Mesendoderm (in vitro differentiated cells): ENCODE data around the gene SOBP.

Experiments
- DNase-seq: peaks from one replicate; pipeline ENCODE4 v3.0.0; 2013
- H2AK5ac ChIP-seq: 2 replicates; pipeline ENCODE4 v1.6.1; 2013; ENCODE audit warnings: low read length, inconsistent platforms
- H2BK120ac ChIP-seq: 2 replicates; pipeline ENCODE4 v1.6.1; 2013; ENCODE audit warnings: low read depth, mild to moderate bottlenecking, low read length, moderate library complexity, mixed read lengths
- H2BK15ac ChIP-seq: replicated peaks from 2 replicates; pipeline ENCODE4 v1.6.1; 2013; ENCODE audit warnings: low read depth, mild to moderate bottlenecking, moderate library complexity
- H2BK5ac ChIP-seq: 2 replicates; pipeline ENCODE4 v1.6.1; 2013; ENCODE audit warnings: low read length, inconsistent platforms
- H3K18ac ChIP-seq: 2 replicates; pipeline ENCODE4 v1.6.1; 2013; ENCODE audit warnings: mild to moderate bottlenecking, low read length, mixed read lengths
- H3K23ac ChIP-seq: one replicate; pipeline ENCODE4 v1.6.1; 2013; ENCODE audit warnings: low read length
- H3K27ac ChIP-seq: 2 replicates; pipeline ENCODE4 v1.5.1; 2013; ENCODE audit warnings: low read depth, mild to moderate bottlenecking, inconsistent platforms, low read length, moderate library complexity
- H3K27me3 ChIP-seq: 2 replicates; pipeline ENCODE4 v1.6.1; 2013; ENCODE audit warnings: low read length, control low read depth, mild to moderate bottlenecking, inconsistent platforms; ENCODE audit not compliant: insufficient read depth, poor library complexity
- H3K36me3 ChIP-seq: 2 replicates; pipeline ENCODE4 v1.6.1; 2013; ENCODE audit warnings: low read length, inconsistent platforms; ENCODE audit not compliant: control insufficient read depth, insufficient read depth
- H3K4ac ChIP-seq: one replicate; pipeline ENCODE4 v1.6.1; 2013; ENCODE audit warnings: low read depth, mild to moderate bottlenecking, low read length, moderate library complexity
- H3K4me1 ChIP-seq: 2 replicates; pipeline ENCODE4 v1.6.1; 2013; ENCODE audit warnings: low read depth, low read length, inconsistent platforms; ENCODE audit not compliant: control insufficient read depth
- H3K4me2 ChIP-seq: 2 replicates; pipeline ENCODE4 v1.6.1; 2013; ENCODE audit warnings: low read length
- H3K4me3 ChIP-seq: 2 replicates; pipeline ENCODE4 v1.5.1; 2013; ENCODE audit warnings: mild to moderate bottlenecking, low read length
- H3K56ac ChIP-seq: one replicate; pipeline ENCODE4 v1.6.1; 2013; ENCODE audit warnings: low read length
- H3K79me1 ChIP-seq: 2 replicates; pipeline ENCODE4 v1.6.1; 2013; ENCODE audit warnings: low read length, inconsistent platforms
- H3K79me2 ChIP-seq: 2 replicates; pipeline ENCODE4 v1.6.1; 2013; ENCODE audit warnings: mild to moderate bottlenecking, low read length; ENCODE audit not compliant: control insufficient read depth, insufficient read depth
- H3K9ac ChIP-seq: 2 replicates; pipeline ENCODE4 v1.6.1; 2013; ENCODE audit warnings: low read length, inconsistent platforms
- H4K5ac ChIP-seq: one replicate; pipeline ENCODE4 v1.6.1; 2013; ENCODE audit warnings: low read length
- H4K8ac ChIP-seq: one replicate; pipeline ENCODE4 v1.6.1; 2013; ENCODE audit warnings: low read depth, mild to moderate bottlenecking, control low read depth, low read length, moderate library complexity
- WGBS: extraction: QIAGEN DNeasy Blood & Tissue Kit; methylation state at CpG from one replicate; pipeline ENCODE4 v1.1.7; 2013; ENCODE audit warnings: low lambda C conversion rate, missing lambda C conversion rate; ENCODE audit not compliant: insufficient coverage; ENCODE audit errors: extremely low coverage; 5-methylcytosine and 5-hydroxymethylcytosine counted together

SOBP gene

DNA sequence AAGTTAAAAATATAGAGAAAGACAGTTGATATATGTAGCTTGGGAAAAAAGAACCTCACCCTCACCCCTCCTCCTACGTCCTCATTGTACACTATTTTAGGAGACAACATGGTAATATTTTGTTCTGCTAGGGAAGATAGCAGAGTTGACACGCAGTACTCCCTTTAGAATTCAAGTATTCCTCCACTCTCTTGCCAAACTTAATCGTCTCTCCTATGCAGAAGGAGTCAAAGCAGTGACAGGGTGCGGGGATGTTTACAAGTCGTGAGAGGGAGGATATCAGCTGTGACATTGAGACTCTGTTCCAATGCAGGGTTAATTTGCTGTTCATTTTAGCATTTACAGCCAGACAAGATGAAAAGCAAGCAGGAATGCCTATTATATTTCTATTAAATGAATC lies 97.5 kb downstream of the SOBP start:
- H2AK5ac ChIP-seq: no peak overlapping the region

DNA sequence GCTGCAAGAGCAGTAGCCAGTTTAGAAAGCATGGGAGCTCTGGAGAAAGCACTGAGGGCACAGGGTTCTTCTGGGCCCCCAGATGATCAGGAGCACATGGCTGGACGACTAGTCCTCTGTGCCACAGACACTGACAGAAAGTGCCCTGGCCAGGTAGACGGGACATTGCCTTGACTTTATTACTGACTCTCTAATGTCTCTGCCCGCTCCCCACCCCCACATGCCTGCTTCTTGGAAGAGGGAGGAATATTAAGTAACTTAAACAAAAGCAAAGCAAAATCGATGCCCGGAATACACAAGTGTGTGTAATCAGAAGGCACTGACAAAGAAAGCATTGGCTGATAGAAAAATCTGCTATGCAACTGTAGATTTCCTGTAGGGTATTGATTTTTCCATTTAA lies 99.3 kb downstream of the SOBP start:
- H3K27ac ChIP-seq: no peak overlapping the region
- H3K79me2 ChIP-seq: no peaks in the 10 kb centered on the region
- peaks cover 3% of the 10 kb centered on the region for H3K4me1 ChIP-seq

More for the DNA sequence above, 97.5 kb downstream of the SOBP start:
- Histone ChIP-seq H3K27me3 (no peaks in the 10 kb centered on the region), H3K4me3 (no peak overlapping the region), H3K9ac (no peak overlapping the region), H2BK15ac (no peak overlapping the region), H3K79me1 (no peaks in the 10 kb centered on the region), H2BK5ac (no peak overlapping the region), H3K4me2 (no peak overlapping the region), H3K36me3 (no peaks in the 10 kb centered on the region), H3K23ac (no peak overlapping the region), H3K4me1 (peaks cover 3% of the 10 kb centered on the region), H3K18ac (no peak overlapping the region), H3K4ac (no peak overlapping the region), H3K27ac (no peak overlapping the region), H3K56ac (no peak overlapping the region), H4K5ac (no peak overlapping the region), H3K79me2 (no peaks in the 10 kb centered on the region), H2BK120ac (no peak overlapping the region), H4K8ac (no peak overlapping the region)
- DNase-seq: no peak
- no CpG with 5 or more reads among the region's 5 CpGs for WGBS

DNA sequence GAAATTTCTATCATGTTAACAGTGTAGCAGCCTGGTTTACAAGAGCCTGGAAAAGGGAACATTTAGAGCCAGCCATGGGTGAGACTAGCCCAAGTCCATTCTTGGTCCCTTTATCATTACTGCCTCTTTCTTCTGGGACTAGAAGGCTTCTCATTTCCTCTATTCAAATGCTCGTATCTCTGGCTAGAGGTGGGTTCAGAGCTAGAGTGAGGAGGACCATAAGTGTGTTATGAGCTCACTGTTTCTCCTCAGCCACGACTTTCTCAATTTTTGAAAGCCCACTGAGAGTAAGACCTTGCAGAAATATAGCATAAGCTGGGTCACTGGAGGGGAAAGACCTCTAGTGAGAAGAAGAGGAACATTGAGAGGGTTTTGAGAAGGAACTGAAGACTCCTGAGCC lies 100.0 kb downstream of the SOBP start:
- Histone ChIP-seq H3K9ac (no peak overlapping the region), H3K56ac (no peak overlapping the region), H3K27ac (no peak overlapping the region), H3K18ac (no peak overlapping the region), H4K8ac (no peak overlapping the region), H2AK5ac (no peak overlapping the region), H3K4me3 (no peak overlapping the region), H2BK15ac (no peak overlapping the region), H3K79me2 (no peaks in the 10 kb centered on the region), H3K4me2 (no peak overlapping the region), H3K4me1 (peaks cover 3% of the 10 kb centered on the region), H3K23ac (no peak overlapping the region), H2BK120ac (no peak overlapping the region), H3K27me3 (no peaks in the 10 kb centered on the region), H4K5ac (no peak overlapping the region), H2BK5ac (no peak overlapping the region), H3K79me1 (no peaks in the 10 kb centered on the region), H3K4ac (no peak overlapping the region), H3K36me3 (no peaks in the 10 kb centered on the region)
- no CpG with 5 or more reads among the region's 2 CpGs for WGBS
- no peak for DNase-seq

More for the DNA sequence above, 99.3 kb downstream of the SOBP start:
- Histone ChIP-seq H2BK15ac (no peak overlapping the region), H3K56ac (no peak overlapping the region), H3K4ac (no peak overlapping the region), H3K9ac (no peak overlapping the region), H2BK120ac (no peak overlapping the region), H4K5ac (no peak overlapping the region), H2BK5ac (no peak overlapping the region), H3K79me1 (no peaks in the 10 kb centered on the region), H3K36me3 (no peaks in the 10 kb centered on the region), H3K18ac (no peak overlapping the region), H3K4me2 (no peak overlapping the region), H4K8ac (no peak overlapping the region), H3K23ac (no peak overlapping the region), H3K27me3 (no peaks in the 10 kb centered on the region), H2AK5ac (no peak overlapping the region), H3K4me3 (no peak overlapping the region)
- DNase-seq: no peak
- no CpG with 5 or more reads among the region's 5 CpGs for WGBS

DNA sequence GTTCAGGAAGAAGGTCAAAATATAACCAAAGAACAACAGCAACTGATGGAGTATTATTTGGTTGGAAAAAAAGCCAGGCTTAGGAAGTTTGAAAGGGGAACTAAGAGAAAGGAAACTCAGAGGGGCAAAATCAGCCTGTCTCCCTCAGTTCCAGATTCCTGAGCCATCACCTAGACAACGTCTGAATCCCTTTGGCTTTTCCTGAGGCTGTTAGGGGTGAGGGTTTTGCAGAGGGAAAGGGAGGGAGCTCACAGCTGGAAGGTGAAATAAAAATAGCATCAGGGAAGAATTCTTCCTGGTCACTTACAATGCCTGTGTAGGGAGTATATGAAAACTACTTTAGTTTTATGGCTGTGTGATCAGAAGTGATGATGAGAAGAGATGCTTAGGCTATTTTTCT lies 100.5 kb downstream of the SOBP start:
- WGBS: no CpG with 5 or more reads among the region's 1 CpG
- no peak overlapping the region for H2BK15ac ChIP-seq
- no peak for DNase-seq
- no peak overlapping the region for H3K4me2 ChIP-seq
- no peak overlapping the region for H4K8ac ChIP-seq
- no peak overlapping the region for H3K9ac ChIP-seq
- no peaks in the 10 kb centered on the region for H3K79me1 ChIP-seq
- H3K4ac ChIP-seq: no peak overlapping the region
- H3K4me3 ChIP-seq: no peak overlapping the region
- no peaks in the 10 kb centered on the region for H3K27me3 ChIP-seq
- no peak overlapping the region for H2BK120ac ChIP-seq
- H3K56ac ChIP-seq: no peak overlapping the region
- H3K4me1 ChIP-seq: peaks cover 3% of the 10 kb centered on the region
- H2BK5ac ChIP-seq: no peak overlapping the region
- no peaks in the 10 kb centered on the region for H3K36me3 ChIP-seq
- H2AK5ac ChIP-seq: no peak overlapping the region
- no peaks in the 10 kb centered on the region for H3K79me2 ChIP-seq
- no peak overlapping the region for H4K5ac ChIP-seq
- H3K18ac ChIP-seq: no peak overlapping the region
- no peak overlapping the region for H3K23ac ChIP-seq
- no peak overlapping the region for H3K27ac ChIP-seq

DNA sequence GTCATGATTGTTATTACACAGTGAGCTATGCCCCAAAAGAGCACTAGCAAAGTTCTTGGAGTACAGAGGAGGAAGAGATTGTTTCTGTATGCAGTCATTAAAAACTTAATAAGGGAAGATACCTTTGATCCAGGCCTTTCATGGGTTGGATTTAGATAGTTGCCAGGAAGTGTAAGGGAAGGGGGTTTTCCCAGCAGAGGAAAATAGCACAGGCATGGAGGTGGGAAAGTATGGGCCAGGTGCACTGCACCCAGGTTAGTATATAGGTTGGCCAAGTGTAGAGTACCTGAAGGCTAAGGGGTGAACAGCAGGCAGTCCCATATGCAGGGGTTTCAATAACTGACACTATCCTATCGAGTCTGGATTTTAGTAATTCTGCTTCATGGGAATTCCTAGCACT lies 101.4 kb downstream of the SOBP start:
- DNase-seq: no peak
- no peak overlapping the region for H3K18ac ChIP-seq
- H3K4me2 ChIP-seq: no peak overlapping the region
- H3K79me2 ChIP-seq: no peaks in the 10 kb centered on the region
- H2AK5ac ChIP-seq: no peak overlapping the region
- no peak overlapping the region for H2BK5ac ChIP-seq
- no peaks in the 10 kb centered on the region for H3K79me1 ChIP-seq
- no peak overlapping the region for H3K4me3 ChIP-seq
- no peak overlapping the region for H4K5ac ChIP-seq
- no CpG with 5 or more reads among the region's 1 CpG for WGBS
- no peak overlapping the region for H3K4ac ChIP-seq
- no peak overlapping the region for H3K27ac ChIP-seq
- no peaks in the 10 kb centered on the region for H3K4me1 ChIP-seq
- no peak overlapping the region for H2BK15ac ChIP-seq
- H3K9ac ChIP-seq: no peak overlapping the region
- H3K56ac ChIP-seq: no peak overlapping the region
- no peak overlapping the region for H2BK120ac ChIP-seq
- H3K27me3 ChIP-seq: no peaks in the 10 kb centered on the region
- no peak overlapping the region for H4K8ac ChIP-seq
- H3K23ac ChIP-seq: no peak overlapping the region
- no peaks in the 10 kb centered on the region for H3K36me3 ChIP-seq

DNA sequence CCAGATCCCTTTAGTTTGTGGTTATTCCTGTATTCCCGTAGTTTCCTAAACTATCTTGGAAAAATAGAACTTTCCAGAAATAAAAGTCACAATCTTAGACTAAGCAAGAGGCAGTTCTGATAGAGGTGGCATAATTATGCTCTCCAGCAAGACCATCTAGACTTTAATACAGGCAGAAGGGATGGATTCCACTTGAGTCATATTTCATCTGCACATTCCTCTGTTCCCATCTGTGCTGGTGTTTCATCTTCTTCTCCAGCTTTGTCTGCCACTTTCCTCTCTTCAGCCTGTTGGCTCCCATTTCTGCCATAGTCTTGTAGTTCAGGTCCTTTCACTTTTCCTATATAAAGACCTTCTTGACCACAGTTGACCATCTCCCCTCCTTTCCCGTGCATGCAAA lies 102.9 kb downstream of the SOBP start:
- Histone ChIP-seq H3K4me2 (no peak overlapping the region), H3K79me2 (no peaks in the 10 kb centered on the region), H3K79me1 (no peaks in the 10 kb centered on the region), H3K18ac (no peak overlapping the region), H4K5ac (no peak overlapping the region), H3K23ac (no peak overlapping the region), H3K9ac (no peak overlapping the region), H3K4me3 (no peak overlapping the region), H2AK5ac (no peak overlapping the region), H3K27me3 (no peaks in the 10 kb centered on the region), H2BK15ac (no peak overlapping the region), H3K4me1 (no peaks in the 10 kb centered on the region), H4K8ac (no peak overlapping the region), H2BK120ac (no peak overlapping the region), H3K4ac (no peak overlapping the region), H2BK5ac (no peak overlapping the region), H3K27ac (no peak overlapping the region), H3K56ac (no peak overlapping the region), H3K36me3 (no peaks in the 10 kb centered on the region)
- no peak for DNase-seq
- no CpG with 5 or more reads among the region's 2 CpGs for WGBS
